Smooth muscle cell (in vitro differentiated cells): ENCODE measurements around the gene NPEPL1. TPM values are rescaled to one million over a fixed set of nuclear protein-coding genes. Genes with fewer than 3 reads are reported as not detected.

Experiments used
- DNase-seq: peaks from one replicate; lab custom pipeline; 2025; ENCODE audit not compliant: unreplicated experiment; lab: John Stamatoyannopoulos, UW
- H2AFZ ChIP-seq: fragments of 200-600 bp; sonication (generic); 2 replicates; pipeline ENCODE4 v1.6.0; 2016; ENCODE audit warnings: antibody characterized with exemption, low read depth, mild to moderate bottlenecking
- H3F3A ChIP-seq: fragments of 200-600 bp; sonication (generic); 2 replicates; pipeline ENCODE4 v1.6.0; 2017; ENCODE audit warnings: antibody characterized with exemption, low read depth
- H3K27ac ChIP-seq: fragments of 200-600 bp; sonication (generic); 2 replicates; pipeline ENCODE4 v1.5.1; 2016; ENCODE audit warnings: low read depth, mild to moderate bottlenecking
- H3K27me3 ChIP-seq: fragments of 200-600 bp; sonication (generic); 2 replicates; pipeline ENCODE4 v1.6.1; 2016; ENCODE audit warnings: low read depth, mild to moderate bottlenecking
- H3K36me3 ChIP-seq: fragments of 200-600 bp; sonication (generic); 2 replicates; pipeline ENCODE4 v1.5.1; 2016; ENCODE audit warnings: low read depth
- H3K4me1 ChIP-seq: fragments of 200-600 bp; sonication (generic); 2 replicates; pipeline ENCODE4 v1.5.1; 2016; ENCODE audit warnings: low read depth
- H3K4me2 ChIP-seq: fragments of 200-600 bp; sonication (generic); 2 replicates; pipeline ENCODE4 v1.6.0; 2016; ENCODE audit warnings: mild to moderate bottlenecking
- H3K4me3 ChIP-seq: fragments of 200-600 bp; sonication (generic); 2 replicates; pipeline ENCODE4 v1.5.1; 2016; ENCODE audit warnings: mild to moderate bottlenecking
- H3K79me2 ChIP-seq: fragments of 200-600 bp; sonication (generic); 2 replicates; pipeline ENCODE4 v1.6.0; 2016; ENCODE audit warnings: low read depth, mild to moderate bottlenecking
- H3K9ac ChIP-seq: fragments of 200-600 bp; sonication (generic); 2 replicates; pipeline ENCODE4 v1.6.0; 2016; ENCODE audit warnings: low read depth
- H3K9me3 ChIP-seq: fragments of 200-600 bp; sonication (generic); replicated peaks from 2 replicates; pipeline ENCODE4 v1.5.1; 2016; ENCODE audit warnings: low read depth
- H4K20me1 ChIP-seq: fragments of 200-600 bp; sonication (generic); 2 replicates; pipeline ENCODE4 v1.6.0; 2016; ENCODE audit warnings: low read depth
- CTCF ChIP-seq: fragments of 200-600 bp; sonication (generic); IDR thresholded peaks from 2 replicates; pipeline ENCODE4 v1.5.1; 2017; ENCODE audit warnings: borderline replicate concordance, mild to moderate bottlenecking, antibody characterized with exemption; ENCODE audit not compliant: insufficient read depth, poor library complexity, severe bottlenecking
- whole genome bisulfite sequencing: methylation state at CpG from one replicate; pipeline ENCODE4 v1.1.7; 2016; ENCODE audit warnings: low lambda C conversion rate; 5-methylcytosine and 5-hydroxymethylcytosine counted together
- polyA plus RNA-seq: library from polyadenylated mRNA; unstranded; fragments of >200 nt; fragmentation: Nextera tagmentation; extraction: Ambion mirVana; gene quantifications from 2 replicates; pipeline ENCODE4 v1.2.1, GENCODE V29; 2016
- total RNA-seq: library from RNA; depleted of rRNA; stranded (reverse); fragments of >200 nt; gene quantifications from 2 replicates; pipeline ENCODE4 v1.2.3, GENCODE V29; 2014

The NPEPL1 gene
- total and polyA plus RNA-seq, 2 experiments from 2014 or later, result 17.7 to 32.9 TPM

- peaks cover 10% of the 10 kb centered on the region for H3K36me3 ChIP-seq
- H4K20me1 ChIP-seq, result peaks cover 52% of the 10 kb centered on the region
- H3K9me3 ChIP-seq, result no peaks in the 10 kb centered on the region
- peaks cover 23% of the 10 kb centered on the region for H3K79me2 ChIP-seq
- no peak for DNase-seq
- H3K4me2 ChIP-seq, result no peak overlapping the region
- no peak overlapping the region for H2AFZ ChIP-seq
- H3K4me1 ChIP-seq, result peaks cover 16% of the 10 kb centered on the region
- H3K27me3 ChIP-seq, result no peaks in the 10 kb centered on the region
- 90% methylated on average over 1 of the region's 1 CpG for WGBS
- TF ChIP-seq CTCF, result no peak
- no peak overlapping the region for H3K27ac ChIP-seq
- no peaks in the 10 kb centered on the region for H3F3A ChIP-seq
- no peak overlapping the region for H3K9ac ChIP-seq
- H3K4me3 ChIP-seq, result no peak overlapping the region
Observed at GRCh38 chr20:58670102-58670501, 22.5 kb upstream of the NPEPL1 start.

- no peaks in the 10 kb centered on the region for H3F3A ChIP-seq
- DNase-seq, result no peak
- no peaks in the 10 kb centered on the region for H3K27me3 ChIP-seq
- no peak overlapping the region for H3K4me3 ChIP-seq
- no peak overlapping the region for H2AFZ ChIP-seq
- no peak for TF ChIP-seq CTCF
- H3K4me2 ChIP-seq, result no peak overlapping the region
- peaks cover 16% of the 10 kb centered on the region for H3K4me1 ChIP-seq
- H3K79me2 ChIP-seq, result peaks cover 20% of the 10 kb centered on the region
- WGBS, result 81% methylated on average over 4 of the region's 4 CpGs
- peaks cover 46% of the 10 kb centered on the region for H4K20me1 ChIP-seq
- H3K9ac ChIP-seq, result no peak overlapping the region
- H3K36me3 ChIP-seq, result peaks cover 10% of the 10 kb centered on the region
- H3K9me3 ChIP-seq, result no peaks in the 10 kb centered on the region
- H3K27ac ChIP-seq, result no peak overlapping the region
Observed at GRCh38 chr20:58670659-58671058, 21.9 kb upstream of the NPEPL1 start.

- Histone ChIP-seq H3F3A (no peaks in the 10 kb centered on the region), H2AFZ (no peak overlapping the region), H4K20me1 (peaks cover 32% of the 10 kb centered on the region), H3K9me3 (no peaks in the 10 kb centered on the region), H3K4me1 (peaks cover 16% of the 10 kb centered on the region), H3K9ac (no peak overlapping the region), H3K4me2 (no peak overlapping the region), H3K27me3 (no peaks in the 10 kb centered on the region), H3K36me3 (peaks cover 10% of the 10 kb centered on the region), H3K4me3 (no peak overlapping the region), H3K79me2 (peaks cover 8% of the 10 kb centered on the region), H3K27ac (no peak overlapping the region)
- no peak for DNase-seq
- 96% methylated on average over 9 of the region's 9 CpGs for WGBS
- no peak for TF ChIP-seq CTCF
Observed at GRCh38 chr20:58673119-58673518, 19.5 kb upstream of the NPEPL1 start.

GRCh38 chr20:58675146-58675584 is 17.4 kb upstream of the NPEPL1 start:
- peaks cover 10% of the 10 kb centered on the region for H3K36me3 ChIP-seq

More at GRCh38 chr20:58675146-58675584, 17.4 kb upstream of the NPEPL1 start:
- H3K9ac ChIP-seq, result no peak overlapping the region
- H3K27me3 ChIP-seq, result no peaks in the 10 kb centered on the region
- no peak overlapping the region for H3K4me2 ChIP-seq
- 96% methylated on average over 18 of the region's 18 CpGs for WGBS
- no peak overlapping the region for H3K27ac ChIP-seq
- H3K9me3 ChIP-seq, result no peaks in the 10 kb centered on the region
- H3K4me3 ChIP-seq, result no peak overlapping the region
- no peak overlapping the region for H2AFZ ChIP-seq
- no peak for TF ChIP-seq CTCF
- DNase-seq, result no peak
- peaks cover 30% of the 10 kb centered on the region for H4K20me1 ChIP-seq
- H3F3A ChIP-seq, result no peaks in the 10 kb centered on the region
- peaks cover 2% of the 10 kb centered on the region for H3K4me1 ChIP-seq
- H3K79me2 ChIP-seq, result peaks cover 3% of the 10 kb centered on the region
